GM18951 (cell line): Measurements from ENCODE around the gene MCF2.

Experiments
- POLR2A ChIP-seq: IDR thresholded peaks from 4 replicates; pipeline ENCODE4 v1.6.1; 2011; ENCODE audit warnings: mild to moderate bottlenecking; ENCODE audit not compliant: insufficient read length, insufficient read depth; ENCODE audit errors: extremely low read depth
- in situ Hi-C: fragments of 300-500 bp; cut with MboI; formaldehyde crosslinking; loops from one replicate; pipeline ENCODE4 v1.12.0; 2022; ENCODE audit warnings: low sequenced_read_pairs, mixed read lengths, inconsistent platforms; ENCODE audit not compliant: unreplicated experiment

Gene MCF2, protein sequence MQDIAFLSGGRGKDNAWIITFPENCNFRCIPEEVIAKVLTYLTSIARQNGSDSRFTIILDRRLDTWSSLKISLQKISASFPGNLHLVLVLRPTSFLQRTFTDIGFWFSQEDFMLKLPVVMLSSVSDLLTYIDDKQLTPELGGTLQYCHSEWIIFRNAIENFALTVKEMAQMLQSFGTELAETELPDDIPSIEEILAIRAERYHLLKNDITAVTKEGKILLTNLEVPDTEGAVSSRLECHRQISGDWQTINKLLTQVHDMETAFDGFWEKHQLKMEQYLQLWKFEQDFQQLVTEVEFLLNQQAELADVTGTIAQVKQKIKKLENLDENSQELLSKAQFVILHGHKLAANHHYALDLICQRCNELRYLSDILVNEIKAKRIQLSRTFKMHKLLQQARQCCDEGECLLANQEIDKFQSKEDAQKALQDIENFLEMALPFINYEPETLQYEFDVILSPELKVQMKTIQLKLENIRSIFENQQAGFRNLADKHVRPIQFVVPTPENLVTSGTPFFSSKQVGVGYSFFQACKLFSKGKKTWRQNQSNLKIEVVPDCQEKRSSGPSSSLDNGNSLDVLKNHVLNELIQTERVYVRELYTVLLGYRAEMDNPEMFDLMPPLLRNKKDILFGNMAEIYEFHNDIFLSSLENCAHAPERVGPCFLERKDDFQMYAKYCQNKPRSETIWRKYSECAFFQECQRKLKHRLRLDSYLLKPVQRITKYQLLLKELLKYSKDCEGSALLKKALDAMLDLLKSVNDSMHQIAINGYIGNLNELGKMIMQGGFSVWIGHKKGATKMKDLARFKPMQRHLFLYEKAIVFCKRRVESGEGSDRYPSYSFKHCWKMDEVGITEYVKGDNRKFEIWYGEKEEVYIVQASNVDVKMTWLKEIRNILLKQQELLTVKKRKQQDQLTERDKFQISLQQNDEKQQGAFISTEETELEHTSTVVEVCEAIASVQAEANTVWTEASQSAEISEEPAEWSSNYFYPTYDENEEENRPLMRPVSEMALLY

DNA sequence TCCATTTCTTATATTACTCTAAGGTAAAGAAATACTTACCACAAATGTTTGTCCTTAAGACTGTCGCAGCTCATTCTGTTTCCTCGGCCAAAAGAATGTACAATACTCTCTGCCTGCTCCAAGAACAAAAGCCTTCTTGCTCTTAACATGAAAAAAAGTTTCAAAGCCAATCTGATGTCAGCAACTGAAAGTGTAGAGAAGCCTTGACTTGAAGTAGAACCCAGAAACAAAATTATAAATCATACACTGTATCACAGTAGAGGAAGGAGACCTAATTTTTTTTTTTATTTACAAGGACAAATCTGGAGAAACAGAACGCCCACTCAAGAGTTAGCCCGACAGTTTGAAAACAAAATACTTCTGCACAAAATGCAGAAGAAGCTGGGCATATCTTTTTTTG is at the start of gene MCF2:
MCF2 (minus strand) TSS at position 101 of the 400 bp plus-strand sequence. CDS start 56,423 bp downstream, outside the sequence.
- in situ Hi-C loops = no loop called here
- no peak for TF ChIP-seq POLR2A

DNA sequence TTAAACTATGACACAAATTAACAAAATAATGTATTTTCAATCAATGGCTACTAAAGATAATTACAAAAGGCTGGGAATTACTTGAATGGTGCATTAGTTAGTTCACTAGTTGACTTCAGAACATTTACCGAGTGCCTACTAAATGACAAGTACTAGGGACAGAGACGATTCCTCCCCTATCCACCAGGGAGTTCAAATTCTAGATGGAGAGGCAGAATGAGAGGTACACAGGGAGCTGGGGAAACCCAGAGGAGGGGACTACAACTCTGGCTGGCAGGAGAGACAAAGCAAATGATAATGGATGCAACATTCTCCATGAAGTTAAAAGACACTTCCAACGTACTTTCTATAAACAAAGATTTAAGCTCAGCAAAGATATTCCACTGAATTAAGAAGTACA is 43.1 kb upstream of the MCF2 start:
- no peak for TF ChIP-seq POLR2A
- in situ Hi-C loops = no loop called here

DNA sequence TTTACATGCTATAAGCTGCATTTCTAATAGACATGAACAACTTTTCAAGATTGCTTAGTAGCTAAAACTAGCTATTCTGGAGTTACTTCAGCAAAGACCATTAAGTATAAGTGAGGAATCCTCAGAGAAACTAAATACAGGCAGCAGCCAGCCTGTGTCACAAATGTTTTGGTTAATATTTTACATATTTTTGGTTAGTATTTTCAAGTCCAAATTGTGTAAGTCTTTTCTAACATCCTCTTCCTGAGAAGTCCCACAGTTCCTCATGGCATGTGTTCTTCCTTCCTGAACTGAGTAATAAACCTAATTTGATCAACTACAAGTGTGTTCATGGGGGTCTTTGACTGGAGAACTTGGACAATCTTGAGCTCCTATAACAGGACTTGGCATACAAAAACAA is 42.4 kb upstream of the MCF2 start:
- TF ChIP-seq POLR2A = no peak
- in situ Hi-C loops = no loop called here

DNA sequence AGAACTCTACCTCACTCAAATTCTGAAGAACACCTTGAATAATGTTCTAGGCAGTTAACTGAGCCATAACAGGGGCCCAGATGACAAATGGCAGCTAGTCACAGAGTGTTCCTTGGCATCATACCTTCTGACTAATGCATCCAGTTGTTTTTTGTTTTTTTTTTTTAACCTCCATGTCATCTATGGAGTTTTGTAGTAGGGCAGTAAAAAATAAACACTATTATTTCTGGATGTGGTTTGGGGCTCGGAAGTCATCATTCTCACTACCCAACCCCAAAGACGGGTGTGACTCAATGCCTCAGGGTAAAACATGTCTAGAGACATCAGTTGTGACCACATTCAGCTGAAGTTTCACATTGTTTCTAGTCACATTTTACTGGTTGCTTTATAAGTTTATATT is 31.2 kb upstream of the MCF2 start:
- TF ChIP-seq POLR2A = no peak
- in situ Hi-C loops = no loop called here

DNA sequence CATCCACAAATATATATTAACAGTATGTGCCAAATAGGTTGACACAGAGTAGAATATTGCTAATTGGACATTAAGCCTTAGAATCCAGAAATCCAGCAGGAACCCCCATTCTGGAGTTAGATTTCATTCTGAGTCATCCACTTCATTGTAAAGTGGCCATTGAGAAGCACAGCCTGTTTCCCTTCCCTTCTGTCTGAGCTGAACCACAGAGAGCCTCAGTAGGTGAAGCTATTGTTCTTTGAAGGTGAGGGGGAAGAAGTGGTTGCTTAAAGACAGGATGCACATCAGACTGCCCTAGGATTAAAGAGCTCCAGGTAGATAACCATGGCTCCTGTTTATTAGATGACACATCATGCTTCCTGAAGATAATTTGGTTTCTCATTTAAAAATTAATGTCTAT is 30.6 kb upstream of the MCF2 start:
- in situ Hi-C loops = no loop called here
- TF ChIP-seq POLR2A = no peak

DNA sequence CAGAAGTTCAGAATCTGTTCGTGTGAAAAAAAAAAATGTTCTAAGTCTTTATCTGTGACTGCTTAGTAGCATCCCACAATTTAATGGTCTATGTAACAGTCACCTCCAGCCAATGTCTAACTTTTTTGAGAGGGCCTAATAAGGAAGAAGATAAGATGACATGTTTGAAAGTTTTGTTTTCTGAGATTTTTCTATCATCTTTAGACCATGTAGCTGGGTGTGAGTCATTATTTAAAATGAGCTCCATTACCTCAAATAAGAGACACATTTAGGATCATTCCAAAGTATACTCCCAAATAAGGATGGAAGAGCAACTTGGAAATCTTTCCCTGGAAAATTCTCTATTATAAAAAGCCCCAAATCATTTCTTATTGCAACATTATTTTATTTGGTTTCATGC is 28.2 kb upstream of the MCF2 start:
- no peak for TF ChIP-seq POLR2A
- in situ Hi-C loops = no loop called here

DNA sequence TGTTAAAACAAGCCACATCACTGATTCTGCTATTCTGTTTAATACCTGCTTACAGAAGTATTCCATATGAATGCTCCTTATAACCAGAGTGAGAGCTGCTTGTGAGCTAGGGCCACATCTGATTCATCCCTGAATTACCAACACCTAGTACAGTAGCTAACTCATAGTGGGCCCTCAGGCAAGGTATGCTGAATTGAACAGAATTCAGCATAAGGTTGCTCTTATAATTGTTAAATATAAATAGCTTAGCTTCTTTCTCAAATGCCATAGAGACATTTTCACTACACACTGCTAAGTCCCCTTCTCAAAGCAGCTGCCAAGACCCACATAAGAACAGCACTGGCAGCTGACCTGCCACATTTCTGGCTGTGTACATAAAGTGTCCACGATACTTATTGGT is 27.0 kb upstream of the MCF2 start:
- in situ Hi-C loops = no loop called here
- no peak for TF ChIP-seq POLR2A

DNA sequence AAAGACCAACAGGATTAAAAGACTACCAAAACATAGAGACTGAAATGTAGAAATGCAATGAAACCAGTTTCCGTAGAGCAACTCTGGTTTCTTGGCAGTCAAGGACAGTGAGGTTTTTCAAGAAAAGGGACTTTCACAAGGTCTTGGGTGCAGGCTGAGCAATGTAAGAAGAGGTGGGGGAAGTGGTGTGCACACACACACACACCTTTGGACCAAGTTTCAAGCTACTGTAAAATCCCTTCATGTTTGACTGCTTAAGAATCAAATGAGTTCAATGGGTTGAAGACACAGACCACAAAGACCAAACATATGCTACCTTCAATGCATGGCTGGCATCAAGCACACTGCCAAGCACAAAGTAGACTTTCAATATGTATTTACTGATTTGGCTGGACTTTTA is 17.8 kb upstream of the MCF2 start:
- in situ Hi-C loops = no loop called here

DNA sequence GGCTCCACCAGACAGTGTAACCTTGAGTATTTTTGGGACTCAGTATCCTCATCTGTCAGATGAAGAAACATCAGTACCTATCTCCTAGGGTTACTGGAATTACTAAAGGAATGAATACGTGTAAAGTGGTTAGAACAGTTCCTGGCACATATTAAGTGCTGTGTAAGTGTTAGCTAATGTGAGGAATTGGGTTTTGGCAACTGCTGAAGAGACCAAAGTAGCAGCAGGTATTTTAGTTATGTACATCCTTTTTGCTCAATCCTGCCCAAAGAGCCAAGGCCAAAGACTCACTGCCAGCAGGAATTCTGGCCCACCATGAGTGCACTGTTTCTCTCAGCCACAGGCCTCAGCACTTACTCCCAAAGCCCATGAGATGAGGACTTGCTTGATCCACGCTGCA is 16.7 kb upstream of the MCF2 start:
- in situ Hi-C loops = no loop called here

More for the DNA sequence above, 17.8 kb upstream of the MCF2 start:
- TF ChIP-seq POLR2A = no peak

DNA sequence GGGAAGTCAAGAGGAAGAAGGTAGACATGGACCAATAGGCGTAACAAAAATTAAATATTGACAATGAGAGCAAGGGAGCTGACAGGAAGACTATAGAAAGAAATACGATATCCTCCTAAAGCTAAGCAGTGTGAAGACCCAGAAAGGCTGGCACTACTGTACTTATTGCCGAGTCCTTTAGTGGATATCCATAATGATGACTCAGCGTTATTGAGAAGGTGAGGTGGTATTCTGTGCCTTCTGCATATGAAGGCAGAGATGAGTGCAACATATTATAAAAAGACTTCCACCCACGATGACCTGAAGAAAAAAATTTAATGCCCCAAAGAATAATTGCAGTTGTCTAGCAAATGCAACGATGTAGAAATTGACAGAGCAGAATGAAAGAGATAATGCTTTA is 13.0 kb upstream of the MCF2 start:
- in situ Hi-C loops = no loop called here

More for the DNA sequence above, 16.7 kb upstream of the MCF2 start:
- no peak for TF ChIP-seq POLR2A

DNA sequence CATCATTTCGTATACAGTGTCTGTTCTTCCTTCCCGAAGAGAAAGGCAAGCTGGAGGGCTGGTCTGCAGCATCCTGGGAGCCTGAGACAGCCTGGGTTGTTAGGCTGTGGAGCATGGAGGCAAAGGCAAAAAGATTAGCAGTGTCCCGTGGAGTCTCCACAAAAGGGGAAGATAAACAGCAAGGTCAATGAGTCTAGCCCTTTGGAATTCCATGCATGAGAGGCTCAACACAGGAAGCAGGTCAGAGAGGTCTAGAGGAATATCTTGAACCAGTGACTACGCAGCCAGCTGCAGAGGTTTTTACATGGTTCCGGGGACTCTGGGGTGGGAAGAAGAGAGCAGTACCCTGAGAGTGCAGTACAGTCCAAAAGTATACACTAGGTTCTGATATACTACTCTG is 12.2 kb upstream of the MCF2 start:
- TF ChIP-seq POLR2A = no peak

More for the DNA sequence above, 13.0 kb upstream of the MCF2 start:
- TF ChIP-seq POLR2A = no peak

DNA sequence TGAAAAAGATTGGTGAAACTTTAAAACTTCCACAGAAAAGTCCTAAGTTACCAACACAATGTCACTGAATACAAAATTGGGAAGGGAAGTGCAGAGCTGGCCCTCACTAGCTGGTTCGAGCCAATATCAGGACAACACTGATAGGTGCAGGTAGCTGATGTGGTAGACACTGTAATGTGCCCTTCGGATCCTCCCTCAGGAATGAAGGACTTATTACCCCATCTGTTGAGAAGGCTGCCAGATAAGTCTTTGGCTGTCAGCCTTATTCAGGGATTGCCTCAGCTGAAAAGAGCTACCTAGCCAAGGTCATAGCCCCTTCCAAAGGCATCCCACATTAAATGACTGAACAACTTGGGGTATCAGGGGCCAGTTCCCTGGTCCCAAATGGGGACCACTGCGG is 5.3 kb downstream of the MCF2 start:
- TF ChIP-seq POLR2A = no peak
- in situ Hi-C loops = no loop called here

More for the DNA sequence above, 12.2 kb upstream of the MCF2 start:
- in situ Hi-C loops = no loop called here

DNA sequence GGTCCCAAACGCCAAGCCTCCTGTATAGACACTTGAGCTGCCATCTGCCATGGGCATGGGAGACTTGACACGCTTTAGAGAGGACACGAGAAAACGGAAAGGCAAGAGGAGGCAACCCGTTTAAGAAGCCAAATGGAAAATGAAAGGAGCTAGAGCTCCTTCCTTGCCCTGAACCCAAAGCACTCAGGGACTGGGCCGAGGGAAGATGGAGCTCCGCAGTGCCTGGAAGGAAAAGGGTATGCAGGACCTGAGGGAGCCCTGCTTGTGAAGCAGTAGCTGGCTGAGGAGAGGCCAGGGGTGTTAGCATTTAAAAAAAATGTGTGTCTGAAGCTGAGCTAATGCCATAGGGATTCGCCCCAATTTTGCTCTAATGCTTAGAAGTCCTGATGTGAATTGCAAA is 15.1 kb downstream of the MCF2 start:
- in situ Hi-C loops = no loop called here

More for the DNA sequence above, 15.1 kb downstream of the MCF2 start:
- TF ChIP-seq POLR2A = no peak
